GM21723 (cell line): ENCODE results near the gene RNASET2.
"Not testable (repeated sequence)": the region's sequence is repeated elsewhere in the genome, so short reads cannot be mapped to it uniquely, and the experiment has no call there.

Experiments used
- ATAC-seq: cut with Tn5 transposase; IDR thresholded peaks from one replicate; pipeline ENCODE4 v1.9.1; 2021; ENCODE audit warnings: mild to moderate bottlenecking, moderate library complexity; ENCODE audit not compliant: unreplicated experiment

Gene RNASET2

DNA sequence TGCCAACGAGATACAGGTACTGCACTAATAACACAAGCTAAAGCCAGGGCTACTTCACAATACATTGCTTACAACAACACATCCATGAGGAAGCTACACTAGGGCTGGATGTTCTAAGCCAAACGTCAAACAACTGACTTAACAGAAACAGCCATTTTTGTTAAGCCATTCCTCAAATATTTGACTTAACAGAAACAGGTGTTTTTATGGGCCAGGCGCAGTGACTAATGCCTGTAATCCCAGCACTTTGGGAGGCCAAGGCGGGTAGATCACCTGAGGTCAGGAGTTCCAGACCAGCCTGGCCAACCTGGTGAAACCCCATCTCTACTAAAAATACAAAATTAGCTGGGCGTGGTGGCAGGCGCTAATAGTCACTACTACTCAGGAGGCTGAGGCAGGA, 7.6 kb downstream of the RNASET2 start:
- ATAC-seq: not testable (repeated sequence)

DNA sequence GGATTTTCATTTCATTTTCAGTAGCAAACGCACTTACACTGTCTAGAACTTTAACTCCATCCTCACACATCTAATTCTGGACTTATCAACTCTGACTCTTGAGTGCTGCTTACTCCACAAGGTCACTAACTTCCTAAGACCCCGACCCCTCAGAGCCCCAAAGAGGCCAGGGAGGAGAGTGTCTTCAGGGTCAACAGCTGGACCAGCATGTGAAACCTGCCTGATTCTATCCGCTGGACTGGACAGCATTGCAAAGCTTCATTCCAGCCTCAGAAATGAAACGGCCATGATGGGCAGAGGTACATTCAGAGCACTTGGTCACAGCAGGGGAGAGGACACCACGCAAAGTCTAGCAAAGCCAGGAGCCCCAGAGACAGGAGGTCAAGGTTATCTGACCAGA, 9.1 kb downstream of the RNASET2 start:
- no peak for ATAC-seq

DNA sequence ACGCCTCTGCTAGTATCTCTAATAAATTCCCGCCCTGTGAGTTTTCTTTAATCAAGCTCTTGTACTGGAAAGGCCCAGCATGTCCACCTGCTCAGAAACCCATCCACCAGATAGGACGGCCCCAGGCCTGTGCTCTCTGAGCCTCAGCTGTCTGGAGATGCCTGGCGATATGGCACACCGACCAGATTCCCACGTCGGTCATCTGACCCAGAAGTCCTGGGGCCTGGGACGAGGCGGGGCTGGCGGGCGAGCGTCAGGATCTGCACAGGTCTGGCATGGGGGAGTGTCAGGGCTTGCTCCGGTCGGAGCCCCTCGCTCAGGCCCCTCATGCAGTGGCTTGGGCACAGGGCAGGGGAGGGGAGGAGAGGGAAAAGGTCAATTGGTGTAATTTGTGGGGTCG, 10.2 kb downstream of the RNASET2 start:
- no peak for ATAC-seq

DNA sequence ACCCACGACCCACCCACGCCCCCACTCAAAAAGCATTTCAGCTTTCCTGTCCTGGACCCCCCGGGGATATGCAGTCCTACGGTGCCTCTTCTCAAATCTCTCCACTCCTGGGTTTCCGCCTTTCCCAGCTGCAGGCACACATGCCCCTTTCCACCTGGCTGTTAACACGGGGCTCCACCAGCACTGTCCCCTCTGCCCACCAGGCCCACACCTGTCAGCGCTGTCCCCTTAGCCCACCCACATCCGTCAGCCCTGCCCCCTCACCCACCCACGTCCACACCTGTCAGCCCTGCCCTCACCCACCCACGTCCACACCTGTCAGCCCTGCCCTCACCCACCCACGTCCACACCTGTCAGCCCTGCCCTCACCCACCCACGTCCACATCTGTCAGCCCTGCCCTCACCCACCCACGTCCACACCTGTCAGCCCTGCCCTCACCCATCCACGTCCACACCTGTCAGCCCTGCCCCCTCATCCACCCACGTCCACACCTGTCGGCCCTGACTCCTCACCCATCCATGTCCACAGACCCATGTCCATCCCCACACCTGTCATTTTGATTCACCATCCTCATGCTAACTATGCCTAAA, 11.6 kb downstream of the RNASET2 start:
- ATAC-seq: no peak

DNA sequence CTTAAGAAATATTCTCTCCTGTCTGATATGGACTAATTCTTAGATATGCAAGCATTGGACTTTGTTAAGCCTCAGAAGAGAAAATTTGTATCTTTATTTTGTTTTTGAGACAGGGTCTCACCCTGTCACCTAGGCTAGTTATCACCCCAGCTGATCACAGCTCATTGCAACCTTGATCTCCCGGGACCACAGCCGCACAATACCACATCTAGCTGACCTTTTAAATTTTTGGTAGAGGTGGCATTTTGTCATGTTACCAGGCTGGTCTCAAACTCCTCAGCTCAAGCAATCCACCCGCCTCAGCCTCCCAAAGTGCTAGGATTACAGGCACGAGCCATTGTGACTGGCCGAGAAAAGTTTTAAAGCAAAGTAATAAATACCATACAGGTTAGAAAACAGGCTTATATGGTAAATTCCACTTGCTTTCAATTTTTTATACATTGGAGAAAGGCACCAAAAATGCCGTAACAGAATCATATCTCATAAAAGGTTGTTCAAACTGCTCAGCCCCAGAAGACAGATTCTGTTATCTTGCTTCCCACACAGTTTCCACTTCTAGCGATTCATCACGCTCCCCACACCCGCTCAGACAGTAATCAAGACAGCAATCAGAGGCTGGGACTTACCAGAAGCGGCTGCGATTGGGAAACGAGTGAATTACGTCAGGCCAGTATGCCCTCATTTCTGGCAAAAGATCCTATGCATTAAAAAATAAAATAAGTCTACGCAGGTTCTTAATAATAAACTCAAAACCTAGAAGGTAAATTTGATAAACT, 13.8 kb downstream of the RNASET2 start:
- no peak for ATAC-seq

DNA sequence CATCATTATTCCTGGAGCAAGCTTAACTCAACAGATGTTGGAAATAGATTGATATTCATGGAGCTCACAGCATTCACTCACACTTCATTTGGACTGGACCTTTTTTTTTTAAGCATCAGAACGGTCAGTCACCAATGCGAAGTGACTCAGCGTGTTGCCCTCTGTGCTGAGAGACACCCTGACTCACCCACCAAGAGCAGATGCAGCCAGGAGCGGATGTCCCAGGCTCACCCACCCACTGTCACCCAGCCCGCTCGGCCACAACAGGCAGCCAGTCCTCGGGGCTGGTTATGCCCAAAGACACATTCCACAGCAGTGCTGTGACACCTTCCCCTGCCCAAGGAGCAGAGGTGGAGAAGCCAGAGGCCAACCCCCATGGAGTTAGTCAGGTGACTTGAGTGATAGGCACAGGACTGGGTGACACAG, 15.7 kb downstream of the RNASET2 start:
- no peak for ATAC-seq

DNA sequence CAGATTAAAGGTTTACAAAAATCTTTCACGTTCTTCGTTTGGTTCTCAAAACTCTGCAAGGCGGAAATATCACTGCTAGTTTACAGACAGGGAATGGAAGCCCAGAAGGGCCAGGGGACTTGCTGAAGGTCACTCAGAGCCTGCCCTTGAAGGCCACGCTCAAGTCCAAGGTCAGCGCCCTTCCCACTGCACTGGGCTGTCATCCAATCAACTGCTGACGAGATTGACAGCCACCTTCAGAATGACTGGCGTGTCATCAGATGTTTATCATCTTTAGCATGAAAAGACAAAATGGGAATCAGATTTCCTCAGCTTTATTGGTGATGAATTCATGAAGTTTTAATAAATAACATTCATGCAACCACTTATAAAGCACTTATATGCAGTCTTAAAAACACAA, 16.5 kb downstream of the RNASET2 start:
- ATAC-seq: no peak

DNA sequence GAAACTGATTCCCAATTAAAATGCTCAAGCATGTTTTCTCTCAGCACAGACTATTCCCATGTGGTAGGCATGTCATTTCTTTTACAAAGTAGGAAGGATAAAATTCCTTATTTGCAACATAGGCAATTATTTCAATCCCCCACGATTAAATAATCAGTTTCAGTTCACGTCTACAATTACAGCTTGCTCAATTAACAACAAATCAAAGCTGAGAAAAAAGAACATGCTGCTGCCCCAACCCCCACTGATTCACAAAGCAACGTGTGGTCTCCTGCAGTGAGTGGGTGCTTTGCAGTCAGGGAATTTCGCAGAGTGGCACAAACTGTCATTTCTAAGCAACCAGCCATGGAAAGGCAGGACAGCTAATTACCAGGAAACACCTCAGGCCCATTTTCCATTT, 17.0 kb downstream of the RNASET2 start:
- no peak for ATAC-seq

DNA sequence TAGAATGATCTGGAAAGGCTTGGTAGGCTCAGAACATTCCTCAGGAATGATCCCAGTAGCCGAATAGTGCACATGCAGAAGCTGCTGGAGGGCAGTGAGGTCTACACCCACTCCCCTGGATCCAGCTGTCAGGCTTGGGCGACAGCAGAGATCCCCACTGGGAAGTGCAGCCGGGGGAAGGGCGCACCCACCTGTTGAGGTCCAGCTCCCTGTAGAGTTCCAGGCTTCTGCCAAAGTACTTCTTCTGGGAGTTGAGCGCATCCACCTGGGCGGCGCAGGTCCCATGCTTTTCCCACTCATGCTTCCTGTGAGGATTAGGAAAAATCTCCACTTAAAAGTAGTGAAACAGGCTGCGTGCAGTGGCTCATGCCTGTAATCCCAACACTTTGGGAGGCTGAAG, 17.6 kb downstream of the RNASET2 start:
- ATAC-seq: no peak

DNA sequence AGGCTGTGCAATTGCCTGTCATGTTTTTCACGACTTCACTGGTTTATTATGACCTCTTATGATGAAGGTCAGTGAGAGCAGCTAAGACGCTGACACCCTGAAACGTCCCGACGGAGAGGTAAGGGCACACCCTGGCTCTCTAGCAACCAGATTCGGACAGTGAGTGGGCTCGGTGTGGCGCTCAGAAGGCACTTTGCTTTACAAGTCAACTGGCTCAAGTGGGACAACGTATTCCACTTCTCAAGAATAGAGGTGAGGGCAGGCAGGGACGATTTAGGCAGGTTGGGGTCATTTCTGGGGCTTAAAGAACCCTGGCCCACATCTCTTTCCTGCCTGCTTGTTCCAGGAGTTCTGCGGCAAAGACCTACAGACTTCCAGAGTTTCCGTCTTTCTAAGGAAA, 18.2 kb downstream of the RNASET2 start:
- ATAC-seq: no peak

DNA sequence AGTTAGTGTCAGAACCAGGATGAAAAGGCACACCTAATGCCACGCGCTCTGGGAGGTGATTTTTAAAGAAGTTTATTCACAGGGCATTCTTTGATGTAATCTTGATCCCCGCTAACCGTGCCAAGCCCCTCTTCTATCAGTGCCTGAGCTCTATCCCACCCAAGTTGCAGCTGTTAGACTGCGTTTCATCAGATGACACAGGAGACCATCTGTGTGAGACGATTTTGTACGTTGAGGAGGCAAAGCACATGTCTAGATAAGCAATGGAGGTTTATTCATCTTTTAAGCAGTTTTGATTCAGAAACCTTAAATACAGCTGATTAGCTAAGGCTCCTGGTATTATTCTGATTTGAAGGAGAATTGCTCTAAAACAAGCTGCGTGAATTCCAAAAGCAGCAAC, 18.6 kb downstream of the RNASET2 start:
- ATAC-seq: no peak

DNA sequence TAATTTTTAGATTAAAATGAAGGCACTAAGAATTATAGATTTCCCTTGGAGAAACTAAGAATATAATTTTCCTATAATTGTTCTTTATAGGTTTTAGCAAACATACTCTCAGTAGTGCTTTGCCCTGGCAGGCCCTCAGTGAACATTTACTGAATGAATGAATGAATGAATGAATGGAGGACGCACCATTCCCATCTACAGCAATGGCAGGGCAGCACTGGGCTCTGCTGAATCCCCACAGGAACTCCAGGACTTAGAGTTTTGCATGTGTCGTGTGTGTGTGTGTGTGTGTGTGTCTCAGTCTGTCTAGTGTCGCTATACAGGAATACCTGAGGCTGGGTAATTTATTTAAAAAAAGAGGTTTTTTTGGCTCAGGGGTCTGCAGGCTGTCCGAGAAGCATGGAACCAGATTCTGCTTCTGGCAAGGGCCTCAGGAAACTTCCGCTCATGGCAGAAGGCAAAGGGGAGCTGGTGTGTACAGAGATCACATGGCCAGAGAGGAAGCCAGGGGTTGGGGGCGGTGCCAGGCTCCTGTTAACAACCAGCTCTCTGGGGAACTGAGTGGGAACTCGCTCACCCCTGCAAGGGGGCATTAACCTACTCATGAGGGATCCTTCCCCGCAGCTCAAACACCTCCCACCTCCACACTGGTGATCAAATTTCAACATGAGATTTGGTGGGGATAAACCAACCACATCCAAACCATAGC, 20.1 kb downstream of the RNASET2 start:
- ATAC-seq: no peak

DNA sequence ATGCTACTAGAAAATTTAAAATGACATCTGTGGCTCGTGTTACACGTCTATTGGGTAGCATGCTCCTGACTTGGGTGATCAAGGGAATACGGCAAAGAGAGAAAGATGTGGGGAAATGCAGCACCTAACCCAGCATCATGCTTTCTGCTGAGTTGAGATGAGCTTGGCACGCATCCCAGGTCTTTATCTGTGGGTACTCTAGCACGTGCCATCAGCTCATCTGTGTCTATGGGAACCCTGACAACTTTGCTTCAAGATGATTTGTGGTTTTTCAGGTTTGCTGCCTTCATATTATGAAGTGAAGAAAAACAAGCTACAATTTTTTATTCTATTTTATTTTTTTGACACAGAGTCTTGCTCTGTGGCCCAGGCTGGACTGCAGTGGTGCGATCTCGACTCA, 21.0 kb downstream of the RNASET2 start:
- no peak for ATAC-seq

DNA sequence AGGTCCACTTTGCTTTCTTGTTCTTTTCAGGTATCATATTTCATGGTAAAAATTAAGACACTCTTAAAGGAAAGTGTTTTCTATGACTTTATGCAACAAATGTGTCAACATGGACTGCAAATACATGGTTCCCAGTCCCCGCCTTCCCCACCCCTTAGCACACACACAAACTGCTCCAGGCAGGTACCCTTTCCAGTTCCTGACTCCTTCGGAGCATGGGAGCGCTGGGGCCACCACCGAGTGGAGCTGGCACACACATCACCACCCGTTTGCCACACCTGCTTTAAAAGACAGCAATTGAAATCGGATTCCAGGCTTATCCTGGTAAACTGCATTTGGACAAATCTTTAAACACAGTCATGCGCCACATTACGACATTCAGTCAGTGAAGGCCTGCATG, 22.2 kb downstream of the RNASET2 start:
- ATAC-seq: no peak

DNA sequence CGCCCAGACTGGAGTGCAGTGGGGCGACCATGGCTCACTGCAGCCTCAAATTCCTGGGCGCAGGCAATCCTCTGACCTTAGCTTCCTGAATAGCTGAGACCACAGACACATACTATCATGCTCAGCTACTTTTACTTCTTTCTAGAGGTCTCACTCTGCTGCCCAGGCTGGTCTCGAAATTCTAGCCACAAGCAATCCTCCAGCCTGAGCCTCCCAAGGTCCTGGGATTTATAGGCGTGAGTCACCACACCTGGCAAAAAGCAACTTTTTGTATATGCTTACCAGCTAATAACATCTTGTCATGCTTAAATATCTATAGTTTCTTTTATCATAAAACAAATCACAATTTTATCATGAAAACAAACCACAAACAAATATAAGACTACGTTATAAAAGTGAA, 23.0 kb downstream of the RNASET2 start:
- ATAC-seq: no peak

DNA sequence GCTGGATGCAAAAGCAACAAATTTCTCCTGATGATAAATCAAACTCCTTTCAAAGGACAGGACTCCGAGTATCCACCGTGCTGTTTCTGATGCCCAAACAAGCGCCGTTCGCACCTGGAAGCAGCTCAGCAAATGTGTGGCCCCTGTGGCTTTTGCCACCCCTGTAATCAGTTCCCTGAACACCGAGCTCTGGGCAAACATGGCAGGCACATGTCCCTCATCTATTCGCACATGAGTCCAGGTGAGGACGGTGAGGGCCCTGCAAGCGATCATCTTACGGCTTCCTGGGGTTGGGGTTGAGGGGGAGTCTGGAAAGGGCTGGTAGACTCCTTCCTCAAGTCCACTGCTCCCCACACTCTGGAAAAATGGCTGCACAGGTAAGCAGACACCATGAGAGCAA, 23.7 kb downstream of the RNASET2 start:
- no peak for ATAC-seq

DNA sequence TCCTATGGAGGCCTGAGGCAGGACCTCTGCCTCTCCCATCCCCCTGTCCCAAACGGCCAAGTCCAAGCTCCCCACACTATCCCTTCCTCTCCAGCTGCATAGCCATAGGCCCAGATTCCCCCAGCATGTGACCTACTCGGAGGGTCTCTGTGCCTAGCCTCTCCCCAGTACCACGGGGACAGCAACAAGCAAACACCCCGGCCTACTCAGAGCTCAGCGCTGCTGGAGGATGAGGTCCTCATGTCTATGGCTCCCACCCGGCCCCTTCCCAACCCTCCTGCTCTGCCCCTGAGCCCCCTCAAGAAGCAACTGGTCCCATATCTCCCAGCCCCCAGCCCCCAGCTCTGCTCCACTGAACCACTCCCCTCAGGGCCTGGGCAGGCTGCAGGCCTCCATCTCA, 24.2 kb downstream of the RNASET2 start:
- ATAC-seq: no peak

DNA sequence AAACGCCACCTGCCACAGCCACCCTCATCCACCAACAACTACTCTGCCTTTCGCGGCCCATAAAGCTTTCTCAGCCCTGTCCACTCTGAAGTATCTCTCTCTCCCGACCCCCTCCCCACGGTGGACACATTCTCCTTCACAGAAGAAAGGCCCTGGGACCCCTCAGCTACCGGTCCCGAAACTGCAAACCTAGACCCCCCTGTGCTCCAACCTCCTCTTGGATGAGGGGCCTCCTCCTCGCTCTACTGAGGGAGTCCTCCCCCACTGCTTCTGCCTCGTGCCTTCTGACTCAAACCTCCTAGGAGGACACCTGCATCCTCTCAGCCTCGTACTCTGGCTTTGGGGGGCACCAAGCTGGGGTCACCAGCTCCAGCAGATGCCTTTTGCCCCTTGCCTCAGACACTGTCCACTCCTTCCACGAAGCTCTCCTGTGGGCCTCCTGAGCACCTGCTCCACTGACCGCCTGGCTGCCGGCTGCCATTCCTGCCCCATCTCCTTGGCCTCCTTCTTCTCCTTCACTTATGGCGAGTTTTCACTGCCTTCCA, 24.9 kb downstream of the RNASET2 start:
- no peak for ATAC-seq

DNA sequence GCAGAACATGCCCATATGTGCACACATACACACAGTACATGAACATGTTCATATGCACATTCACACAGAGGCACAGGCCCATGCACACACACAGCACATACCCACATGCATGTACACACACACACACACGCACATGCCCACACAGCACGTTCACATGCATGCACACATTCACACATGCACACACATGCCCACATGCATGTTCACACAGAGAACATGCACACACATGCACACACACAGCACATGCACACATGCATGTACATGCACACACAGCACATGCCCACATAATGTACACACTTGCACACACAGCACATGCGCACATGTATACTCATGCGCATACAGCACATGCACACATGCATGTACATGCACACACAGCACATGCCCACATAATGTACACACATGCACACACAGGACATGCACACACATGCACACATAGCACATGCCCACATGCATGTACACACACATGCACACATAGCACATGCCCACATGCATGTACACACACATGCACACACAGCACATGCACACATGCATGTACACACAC, 25.9 kb downstream of the RNASET2 start:
- no peak for ATAC-seq

DNA sequence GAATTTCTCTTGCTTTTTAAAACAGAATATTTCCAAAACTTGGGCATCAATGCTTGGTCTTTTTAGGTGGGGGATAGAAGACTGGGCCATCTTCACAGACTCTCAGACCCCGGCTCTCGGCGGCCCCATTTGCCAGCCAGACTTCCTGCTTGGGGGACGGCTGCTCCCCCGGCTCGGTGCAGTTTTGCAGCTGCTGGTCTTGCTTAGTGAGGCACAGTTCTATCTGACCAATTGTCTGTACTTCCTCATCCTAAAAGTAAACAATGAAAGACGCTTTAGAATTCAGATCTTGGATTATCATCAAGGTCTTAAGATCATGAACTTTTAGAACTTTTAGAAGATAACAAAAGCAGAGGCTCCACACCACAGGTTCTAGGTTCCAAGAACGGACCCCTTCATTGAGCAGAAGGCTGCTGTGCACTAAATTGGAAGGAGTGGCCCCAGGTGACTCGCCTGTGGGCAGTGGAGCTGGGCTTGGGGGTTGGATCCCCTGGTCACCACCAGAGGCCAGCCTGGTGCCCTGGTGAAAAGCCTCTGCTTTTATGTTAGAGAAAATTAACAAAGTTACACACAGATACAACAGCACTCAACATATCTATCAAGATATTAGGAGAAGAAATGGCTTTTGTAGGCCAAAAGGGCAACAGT, 26.7 kb downstream of the RNASET2 start:
- no peak for ATAC-seq
